Measurements from ENCODE around the gene NAGS.

Gene NAGS

DNA sequence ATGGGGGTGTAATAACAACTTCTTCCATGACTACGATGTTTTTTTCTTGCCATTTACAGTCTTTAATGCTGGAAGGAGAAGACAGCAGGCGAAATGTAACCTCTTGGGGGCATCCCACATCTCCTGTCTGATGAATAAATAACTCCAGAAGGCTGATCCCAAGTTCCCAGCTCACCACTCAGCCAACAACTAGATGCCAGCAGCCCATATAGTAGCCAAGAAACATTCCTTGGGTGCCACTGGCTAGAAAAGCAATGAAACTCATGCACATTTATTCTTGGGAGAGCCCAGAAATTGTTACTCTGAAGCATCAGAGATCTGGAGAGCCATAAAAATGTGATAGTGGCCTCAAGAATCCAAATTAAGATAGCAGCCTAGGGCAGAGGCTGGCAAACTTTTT is 33.0 kb downstream of the NAGS start:
- Histone ChIP-seq H3K9me3 (ENCODE audit: control insufficient read depth, insufficient read depth, low read depth, low read length) (no peaks in the 10 kb centered on the region), H3K4me1 (ENCODE audit: control insufficient read depth, insufficient read depth, low read length) (peaks cover 7% of the 10 kb centered on the region), H3K36me3 (ENCODE audit: control insufficient read depth in 2 of 2, insufficient read depth in 1 of 2, low read length in 2 of 2) (peaks cover 56 to 60% of the 10 kb centered on the region in 2 experiments), H3K4me3 (ENCODE audit: low read depth, low read length) (no peak overlapping the region), H3K27ac (ENCODE audit: extremely low read depth, low read depth, low read length) (no peak overlapping the region)
- ChIA-PET POLR2A (no interaction called here), CTCF (no interaction called here)
- TF ChIP-seq ZNF645 (tag by site-specific recombination; IDR thresholded peaks at IDR 0.05) (no peak), ZNF658 (tag by site-specific recombination; IDR thresholded peaks at IDR 0.05) (no peak), GFI1B (tag by site-specific recombination; IDR thresholded peaks at IDR 0.05) (no peak), ZNF114 (tag by site-specific recombination; IDR thresholded peaks at IDR 0.05) (no peak), ZNF837 (tag by site-specific recombination; IDR thresholded peaks at IDR 0.05) (no peak), SETDB1 (IDR thresholded peaks at IDR 0.05; ENCODE audit: insufficient read length, low read length) (no peak), ZNF148 (tag by site-specific recombination; IDR thresholded peaks at IDR 0.05; ENCODE audit: borderline replicate concordance) (no peak), ZNF324 (tag by site-specific recombination; IDR thresholded peaks at IDR 0.05) (no peak), KLF9 (tag by site-specific recombination; IDR thresholded peaks at IDR 0.05; ENCODE audit: low read depth) (no peak), ZNF660 (tag by site-specific recombination; IDR thresholded peaks at IDR 0.05) (no peak), WT1 (tag by site-specific recombination; IDR thresholded peaks at IDR 0.05) (no peak), ZNF341 (tag by site-specific recombination; IDR thresholded peaks at IDR 0.05; ENCODE audit: low read depth) (no peak), GLI4 (tag by site-specific recombination; IDR thresholded peaks at IDR 0.05) (no peak), ZNF544 (tag by site-specific recombination; IDR thresholded peaks at IDR 0.05) (no peak), ZSCAN4 (tag by site-specific recombination; IDR thresholded peaks at IDR 0.05) (no peak)
- TF ChIP-seq, protein P1, sequence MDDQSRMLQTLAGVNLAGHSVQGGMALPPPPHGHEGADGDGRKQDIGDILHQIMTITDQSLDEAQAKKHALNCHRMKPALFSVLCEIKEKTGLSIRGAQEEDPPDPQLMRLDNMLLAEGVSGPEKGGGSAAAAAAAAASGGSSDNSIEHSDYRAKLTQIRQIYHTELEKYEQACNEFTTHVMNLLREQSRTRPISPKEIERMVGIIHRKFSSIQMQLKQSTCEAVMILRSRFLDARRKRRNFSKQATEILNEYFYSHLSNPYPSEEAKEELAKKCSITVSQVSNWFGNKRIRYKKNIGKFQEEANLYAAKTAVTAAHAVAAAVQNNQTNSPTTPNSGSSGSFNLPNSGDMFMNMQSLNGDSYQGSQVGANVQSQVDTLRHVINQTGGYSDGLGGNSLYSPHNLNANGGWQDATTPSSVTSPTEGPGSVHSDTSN (CRISPR knock-in tag; IDR thresholded peaks at IDR 0.05): no peak
- TF ChIP-seq, protein P2, sequence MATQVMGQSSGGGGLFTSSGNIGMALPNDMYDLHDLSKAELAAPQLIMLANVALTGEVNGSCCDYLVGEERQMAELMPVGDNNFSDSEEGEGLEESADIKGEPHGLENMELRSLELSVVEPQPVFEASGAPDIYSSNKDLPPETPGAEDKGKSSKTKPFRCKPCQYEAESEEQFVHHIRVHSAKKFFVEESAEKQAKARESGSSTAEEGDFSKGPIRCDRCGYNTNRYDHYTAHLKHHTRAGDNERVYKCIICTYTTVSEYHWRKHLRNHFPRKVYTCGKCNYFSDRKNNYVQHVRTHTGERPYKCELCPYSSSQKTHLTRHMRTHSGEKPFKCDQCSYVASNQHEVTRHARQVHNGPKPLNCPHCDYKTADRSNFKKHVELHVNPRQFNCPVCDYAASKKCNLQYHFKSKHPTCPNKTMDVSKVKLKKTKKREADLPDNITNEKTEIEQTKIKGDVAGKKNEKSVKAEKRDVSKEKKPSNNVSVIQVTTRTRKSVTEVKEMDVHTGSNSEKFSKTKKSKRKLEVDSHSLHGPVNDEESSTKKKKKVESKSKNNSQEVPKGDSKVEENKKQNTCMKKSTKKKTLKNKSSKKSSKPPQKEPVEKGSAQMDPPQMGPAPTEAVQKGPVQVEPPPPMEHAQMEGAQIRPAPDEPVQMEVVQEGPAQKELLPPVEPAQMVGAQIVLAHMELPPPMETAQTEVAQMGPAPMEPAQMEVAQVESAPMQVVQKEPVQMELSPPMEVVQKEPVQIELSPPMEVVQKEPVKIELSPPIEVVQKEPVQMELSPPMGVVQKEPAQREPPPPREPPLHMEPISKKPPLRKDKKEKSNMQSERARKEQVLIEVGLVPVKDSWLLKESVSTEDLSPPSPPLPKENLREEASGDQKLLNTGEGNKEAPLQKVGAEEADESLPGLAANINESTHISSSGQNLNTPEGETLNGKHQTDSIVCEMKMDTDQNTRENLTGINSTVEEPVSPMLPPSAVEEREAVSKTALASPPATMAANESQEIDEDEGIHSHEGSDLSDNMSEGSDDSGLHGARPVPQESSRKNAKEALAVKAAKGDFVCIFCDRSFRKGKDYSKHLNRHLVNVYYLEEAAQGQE (tag by site-specific recombination; IDR thresholded peaks at IDR 0.05): no peak

Measured in HEK293 (cell line).